Fibroblast of mammary gland (primary cell): ENCODE data around the gene ELAVL1.

Experiments
- DNase-seq: peaks from one replicate; pipeline ENCODE4 v3.0.0-alpha.2; 2010; ENCODE audit warnings: low read depth
- H3K4me3 ChIP-seq: 2 replicates; pipeline ENCODE4 v1.5.1; 2011; ENCODE audit warnings: low read depth, mild to moderate bottlenecking, low read length, moderate library complexity; ENCODE audit not compliant: control insufficient read depth
- TF ChIP-seq, protein P1 (sequence below): conservative IDR thresholded peaks from 2 replicates; pipeline ENCODE4 v1.5.1; 2011; ENCODE audit warnings: low read depth, low read length, inconsistent platforms; ENCODE audit not compliant: control insufficient read depth, insufficient read depth

The ELAVL1 gene

GRCh38 chr19:7915250-7916102 lies 90.0 kb downstream of the ELAVL1 start:
- DNase-seq, result no peak
- H3K4me3 ChIP-seq, result peak overlapping the region; percentile 10
- TF ChIP-seq, protein P1, sequence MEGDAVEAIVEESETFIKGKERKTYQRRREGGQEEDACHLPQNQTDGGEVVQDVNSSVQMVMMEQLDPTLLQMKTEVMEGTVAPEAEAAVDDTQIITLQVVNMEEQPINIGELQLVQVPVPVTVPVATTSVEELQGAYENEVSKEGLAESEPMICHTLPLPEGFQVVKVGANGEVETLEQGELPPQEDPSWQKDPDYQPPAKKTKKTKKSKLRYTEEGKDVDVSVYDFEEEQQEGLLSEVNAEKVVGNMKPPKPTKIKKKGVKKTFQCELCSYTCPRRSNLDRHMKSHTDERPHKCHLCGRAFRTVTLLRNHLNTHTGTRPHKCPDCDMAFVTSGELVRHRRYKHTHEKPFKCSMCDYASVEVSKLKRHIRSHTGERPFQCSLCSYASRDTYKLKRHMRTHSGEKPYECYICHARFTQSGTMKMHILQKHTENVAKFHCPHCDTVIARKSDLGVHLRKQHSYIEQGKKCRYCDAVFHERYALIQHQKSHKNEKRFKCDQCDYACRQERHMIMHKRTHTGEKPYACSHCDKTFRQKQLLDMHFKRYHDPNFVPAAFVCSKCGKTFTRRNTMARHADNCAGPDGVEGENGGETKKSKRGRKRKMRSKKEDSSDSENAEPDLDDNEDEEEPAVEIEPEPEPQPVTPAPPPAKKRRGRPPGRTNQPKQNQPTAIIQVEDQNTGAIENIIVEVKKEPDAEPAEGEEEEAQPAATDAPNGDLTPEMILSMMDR, result no peak

DNA sequence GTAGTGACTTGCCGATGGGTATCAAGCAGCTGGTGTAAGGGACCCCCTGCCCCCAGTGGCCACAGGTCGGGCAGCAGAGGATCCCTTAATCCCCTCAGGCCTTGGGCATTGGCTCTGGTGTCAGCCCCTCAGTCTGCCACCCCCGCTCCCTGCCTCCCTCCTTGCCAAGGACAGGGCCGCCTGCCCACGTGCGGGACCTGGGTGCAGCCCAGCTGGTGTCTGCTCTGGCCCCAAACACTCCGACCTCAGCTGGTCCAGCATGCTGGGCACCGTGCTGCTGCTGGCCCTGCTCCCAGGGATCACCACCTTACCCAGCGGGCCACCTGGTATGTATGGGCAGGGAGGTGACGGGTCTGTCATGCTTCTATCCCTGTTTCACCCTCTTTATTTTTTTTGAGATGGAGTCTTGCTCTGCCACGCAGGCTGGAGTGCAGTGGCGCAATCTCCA lies 90.8 kb downstream of the ELAVL1 start, which contains the start of gene TGFBR3L:
TGFBR3L (plus strand) TSS at position 233 of the 448 bp plus-strand sequence.
- TF ChIP-seq, protein P1, result no peak
- no peak within 1 kb of the TSS for H3K4me3 ChIP-seq

DNA sequence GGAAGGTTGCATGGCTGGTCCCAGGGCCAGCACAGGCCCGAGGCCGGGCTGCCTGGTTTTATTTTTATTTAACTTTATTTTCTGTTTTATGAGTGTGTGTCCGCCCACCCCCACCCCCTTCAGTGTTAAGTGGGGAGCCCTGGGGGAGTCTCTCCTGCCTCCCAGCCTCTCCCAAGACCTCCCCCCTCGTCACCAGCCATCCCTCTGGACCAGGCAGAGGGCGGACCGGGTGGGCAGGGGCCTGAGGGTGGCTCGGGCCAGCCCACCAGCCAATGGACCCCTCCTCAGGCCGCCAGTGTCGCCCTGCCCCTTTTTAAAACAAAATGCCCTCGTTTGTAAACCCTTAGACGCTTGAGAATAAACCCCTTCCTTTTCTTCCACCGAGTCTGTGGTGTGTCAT lies 91.3 kb downstream of the ELAVL1 start:
- no peak overlapping the region for H3K4me3 ChIP-seq
- TF ChIP-seq, protein P1, result no peak

More for the DNA sequence above, 90.8 kb downstream of the ELAVL1 start, which contains the start of gene TGFBR3L:
- DNase-seq, result no peak

DNA sequence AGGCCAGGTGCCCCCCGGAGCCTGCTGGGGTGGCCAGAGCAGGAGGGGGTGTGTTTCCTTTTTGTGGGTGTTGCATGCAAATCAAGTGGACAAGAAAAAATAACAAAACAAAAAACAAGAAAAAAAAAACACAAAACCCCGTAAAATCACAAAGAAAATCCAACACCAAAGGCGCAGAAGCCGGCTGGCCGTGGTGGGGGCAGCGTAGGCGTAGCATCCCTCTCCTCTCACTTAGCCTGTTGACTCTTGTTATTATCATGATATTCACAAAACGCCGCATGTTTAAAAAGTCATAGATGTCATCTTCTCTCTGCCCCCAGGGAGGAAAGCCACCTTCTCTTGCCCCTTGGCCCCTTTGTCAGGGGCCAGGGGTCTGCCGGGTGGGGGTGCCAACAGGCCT lies 91.8 kb downstream of the ELAVL1 start:
- no peak for DNase-seq
- no peak overlapping the region for H3K4me3 ChIP-seq
- TF ChIP-seq, protein P1, result no peak

More for the DNA sequence above, 91.3 kb downstream of the ELAVL1 start:
- DNase-seq, result no peak

GRCh38 chr19:7912697-7913564 lies 92.5 kb downstream of the ELAVL1 start:
- TF ChIP-seq, protein P1, result no peak
- H3K4me3 ChIP-seq, result no peak overlapping the region
- DNase-seq, result no peak

GRCh38 chr19:7912144-7912696 lies 93.2 kb downstream of the ELAVL1 start:
- no peak for DNase-seq
- H3K4me3 ChIP-seq, result no peak overlapping the region
- TF ChIP-seq, protein P1, result no peak
